ENCODE results near the gene CSAG1.
"Not testable (repeated sequence)": the region's sequence is repeated elsewhere in the genome, so short reads cannot be mapped to it uniquely, and the experiment has no call there.

CSAG1 gene, protein sequence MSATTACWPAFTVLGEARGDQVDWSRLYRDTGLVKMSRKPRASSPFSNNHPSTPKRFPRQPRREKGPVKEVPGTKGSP

GRCh38 chrX:152733261-152733975 is at the start of gene CSAG1, which contains the start of gene MAGEA12:
CSAG1 (minus strand) TSS chrX:152733721; CDS start chrX:152732460, 1,261 bp downstream.
MAGEA12 (plus strand) TSS chrX:152733757; CDS start chrX:152736162, 2,405 bp downstream.
- no peak for DNase-seq (ENCODE audit: low spot score)

DNA sequence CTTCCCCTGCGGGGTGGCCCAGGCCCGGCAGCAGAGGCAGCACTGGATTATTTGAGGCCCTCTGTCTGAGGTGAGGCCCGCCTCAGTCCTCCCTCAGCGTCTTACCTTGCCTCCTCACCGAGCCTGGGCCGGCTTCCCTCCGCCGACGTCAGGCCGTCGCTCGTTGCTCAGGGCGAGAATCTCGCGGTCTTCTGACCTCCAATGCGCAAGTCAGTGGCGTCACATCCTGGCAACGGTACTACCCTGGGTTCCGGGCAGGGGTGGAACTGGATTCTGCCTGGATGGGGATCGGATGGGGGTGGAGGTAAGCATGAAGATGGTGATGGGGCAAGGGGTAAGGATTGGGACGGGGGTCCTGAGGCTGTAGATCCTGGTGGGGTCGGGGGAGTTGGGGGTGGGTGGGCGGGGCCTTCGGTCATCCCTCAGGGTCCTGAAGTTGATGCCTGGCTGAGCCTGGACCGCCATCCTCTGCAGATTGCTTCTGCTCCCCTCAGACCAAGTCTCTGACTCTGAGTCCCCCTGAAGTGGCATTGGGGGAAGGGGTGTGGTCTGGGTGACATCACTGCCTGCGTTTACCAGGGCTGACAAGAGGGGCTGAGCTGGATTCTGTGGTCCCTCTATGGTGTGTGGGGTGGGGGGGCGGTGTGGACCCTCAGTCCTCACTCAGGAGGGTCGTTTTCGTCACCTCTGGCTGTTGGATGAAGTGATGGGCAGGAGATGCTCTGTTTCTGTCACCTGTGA is 36.2 kb upstream of the CSAG1 start, which contains the start of gene MAGEA6:
MAGEA6 (minus strand) TSS at position 141 of the 741 bp plus-strand sequence. CDS start 2,039 bp downstream, outside the sequence.
- not testable (repeated sequence) for DNase-seq (ENCODE audit: low spot score)

- not testable (repeated sequence) for DNase-seq (ENCODE audit: low spot score)
Measured at GRCh38 chrX:152766562-152766961, 33.0 kb upstream of the CSAG1 start.

DNA sequence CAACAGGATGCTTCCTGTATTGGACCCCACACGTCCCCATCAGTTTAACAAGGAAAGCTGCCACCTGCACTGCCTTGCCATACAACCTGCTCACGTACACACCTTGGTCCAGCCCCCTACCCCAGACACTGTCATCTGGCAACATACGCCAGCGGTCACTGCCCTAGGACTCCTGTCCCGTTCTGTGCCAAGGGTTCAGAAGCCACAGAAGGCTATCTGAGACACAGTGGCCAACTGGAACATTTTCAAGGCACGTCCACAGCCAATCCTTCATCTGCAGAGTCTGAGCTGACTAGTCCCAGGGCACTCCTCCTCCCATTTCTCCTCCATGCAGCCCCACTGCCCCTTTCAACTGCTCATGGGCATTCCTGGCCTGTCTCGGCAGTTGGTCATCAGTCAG is 28.1 kb upstream of the CSAG1 start:
- not testable (repeated sequence) for DNase-seq (ENCODE audit: low spot score)

DNA sequence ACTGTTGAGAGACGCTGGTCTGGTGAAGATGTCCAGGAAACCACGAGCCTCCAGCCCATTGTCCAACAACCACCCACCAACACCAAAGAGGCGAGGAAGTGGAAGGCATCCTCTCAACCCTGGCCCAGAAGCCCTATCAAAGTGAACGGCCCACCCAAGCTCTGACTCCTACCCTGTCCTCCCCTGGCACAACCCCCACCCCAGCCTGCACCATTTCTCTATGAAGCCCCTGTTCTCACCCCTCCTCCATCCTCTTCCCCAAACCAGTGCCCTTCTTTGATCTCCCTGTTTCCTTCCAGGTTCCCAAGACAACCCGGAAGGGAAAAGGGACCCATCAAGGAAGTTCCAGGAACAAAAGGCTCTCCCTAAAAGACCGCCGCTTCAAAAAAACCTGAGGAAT is 26.0 kb upstream of the CSAG1 start:
- not testable (repeated sequence) for DNase-seq (ENCODE audit: low spot score)

DNA sequence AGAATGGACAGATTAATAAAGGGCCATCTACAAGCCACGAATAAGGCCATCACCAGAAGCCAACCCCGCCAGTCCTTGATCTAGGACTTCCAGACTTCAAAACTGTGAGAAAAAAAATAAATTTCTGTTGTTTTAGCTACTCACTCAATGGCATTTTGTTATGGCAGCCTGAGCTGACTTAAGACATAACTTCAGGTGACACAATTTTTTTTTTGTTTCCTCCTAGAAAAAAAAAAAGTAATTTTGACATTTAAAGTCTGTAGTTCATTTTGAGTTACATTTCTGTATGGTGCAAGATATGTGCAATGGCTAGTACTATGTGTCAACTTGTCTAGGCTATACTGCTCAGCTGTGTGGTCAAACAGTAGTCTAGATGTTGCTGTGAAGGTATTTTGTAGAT is 25.4 kb upstream of the CSAG1 start, which contains the start of gene CSAG3:
CSAG3 (plus strand) TSS at position 301 of the 400 bp plus-strand sequence.
- not testable (repeated sequence) for DNase-seq (ENCODE audit: low spot score)

DNA sequence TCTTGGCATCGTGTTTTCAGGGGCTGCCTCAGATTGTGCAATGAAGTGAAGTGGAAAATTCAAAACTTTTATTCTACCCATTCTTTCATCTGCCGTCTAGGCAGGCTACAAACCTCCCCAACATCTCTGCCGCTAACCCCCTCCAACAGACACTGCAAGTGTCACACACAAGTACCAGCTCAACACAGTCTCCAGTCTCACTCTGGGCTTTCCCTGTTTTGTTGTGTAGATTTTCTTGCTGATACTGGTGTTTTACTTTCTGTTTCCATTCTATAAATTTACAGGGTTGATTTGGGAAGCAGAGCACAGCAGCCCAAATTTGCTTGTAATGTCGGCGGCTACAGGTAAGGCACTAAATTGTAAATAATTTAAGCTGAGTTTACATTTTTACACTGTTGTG is 21.4 kb upstream of the CSAG1 start:
- not testable (repeated sequence) for DNase-seq (ENCODE audit: low spot score)

DNA sequence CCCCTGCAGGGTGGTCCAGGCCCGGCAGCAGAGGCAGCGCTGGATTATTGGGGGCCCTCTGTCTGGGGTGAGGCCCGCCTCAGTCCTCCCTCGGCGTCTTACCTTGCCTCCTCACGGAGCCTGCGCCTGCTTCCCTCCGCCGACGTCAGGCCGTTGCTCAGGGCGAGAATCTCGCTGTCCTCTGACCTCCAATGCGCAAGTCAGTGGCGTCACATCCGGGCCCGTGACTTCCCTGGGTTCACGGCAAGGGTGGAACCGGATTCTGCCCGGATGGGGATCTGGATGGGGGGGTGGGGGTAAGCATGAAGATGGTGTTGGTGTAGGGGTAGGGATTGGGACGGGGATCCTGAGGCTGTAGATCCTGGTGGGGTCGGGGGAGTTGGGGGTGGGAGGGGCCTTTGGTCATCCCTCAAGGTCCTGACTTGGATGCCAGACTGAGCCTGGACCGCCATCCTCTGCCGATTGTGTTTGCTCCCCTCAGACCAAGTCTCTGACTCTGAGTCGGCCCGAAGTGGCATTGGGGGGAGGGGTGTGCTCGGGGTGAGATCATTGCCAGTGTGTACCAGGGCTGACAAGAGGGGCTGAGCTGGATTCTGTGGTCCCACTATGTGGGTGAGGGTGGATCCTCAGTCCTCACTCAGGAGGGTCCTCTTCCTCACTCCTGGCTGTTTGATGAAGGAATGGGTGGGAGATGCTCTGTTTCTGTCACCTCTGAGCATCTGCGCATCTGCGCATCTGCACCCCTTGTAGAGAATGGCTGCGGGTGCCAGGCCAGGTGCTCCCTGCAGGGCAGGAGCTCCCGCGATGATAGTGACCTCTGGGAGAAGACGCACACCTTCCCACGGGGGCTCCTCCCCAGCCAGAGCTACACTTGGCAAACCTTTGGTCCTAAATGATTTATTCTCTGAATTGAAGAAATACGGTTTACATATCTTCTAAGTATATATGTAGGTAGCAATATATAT is 20.4 kb upstream of the CSAG1 start, which contains the start of gene MAGEA2:
MAGEA2 (minus strand) TSS at position 157 of the 965 bp plus-strand sequence. CDS start 2,479 bp downstream, outside the sequence.
- DNase-seq (ENCODE audit: low spot score): not testable (repeated sequence)

GRCh38 chrX:152738560-152738959 is 5.0 kb upstream of the CSAG1 start:
- DNase-seq (ENCODE audit: low spot score): no peak

GRCh38 chrX:152736528-152736927 is 3.0 kb upstream of the CSAG1 start:
- not testable (repeated sequence) for DNase-seq (ENCODE audit: low spot score)

DNA sequence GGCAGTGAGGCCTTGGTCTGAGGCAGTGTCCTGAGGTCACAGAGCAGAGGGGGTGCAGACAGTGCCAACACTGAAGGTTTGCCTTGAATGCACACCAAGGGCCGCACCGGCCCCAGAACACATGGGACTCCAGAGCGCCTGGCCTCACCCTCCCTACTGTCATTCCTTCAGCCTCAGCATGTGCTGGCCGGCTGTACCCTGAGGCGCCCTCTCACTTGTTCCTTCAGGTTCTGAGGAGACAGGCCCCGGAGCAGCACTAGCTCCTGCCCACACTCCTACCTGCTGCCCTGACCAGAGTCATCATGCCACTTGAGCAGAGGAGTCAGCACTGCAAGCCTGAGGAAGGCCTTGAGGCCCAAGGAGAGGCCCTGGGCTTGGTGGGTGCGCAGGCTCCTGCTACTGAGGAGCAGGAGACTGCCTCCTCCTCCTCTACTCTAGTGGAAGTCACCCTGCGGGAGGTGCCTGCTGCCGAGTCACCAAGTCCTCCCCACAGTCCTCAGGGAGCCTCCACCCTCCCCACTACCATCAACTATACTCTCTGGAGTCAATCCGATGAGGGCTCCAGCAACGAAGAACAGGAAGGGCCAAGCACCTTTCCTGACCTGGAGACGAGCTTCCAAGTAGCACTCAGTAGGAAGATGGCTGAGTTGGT is 2.5 kb upstream of the CSAG1 start:
- DNase-seq (ENCODE audit: low spot score): no peak

DNA sequence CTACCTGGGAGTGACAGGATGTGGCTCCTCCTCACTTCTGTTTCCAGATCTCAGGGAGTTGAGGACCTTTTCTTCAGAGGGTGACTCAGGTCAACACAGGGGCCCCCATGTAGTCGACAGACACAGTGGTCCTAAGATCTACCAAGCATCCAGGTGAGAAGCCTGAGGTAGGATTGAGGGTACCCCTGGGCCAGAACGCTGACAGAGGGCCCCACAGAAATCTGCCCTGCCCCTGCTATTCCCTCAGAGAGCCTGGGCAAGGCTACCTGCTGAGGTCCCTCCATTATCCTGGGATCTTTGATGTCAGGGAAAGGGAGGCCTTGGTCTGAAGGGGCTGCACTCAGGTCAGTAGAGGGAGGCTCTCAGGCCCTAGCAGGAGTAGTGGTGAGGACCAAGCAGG is 1.6 kb upstream of the CSAG1 start:
- DNase-seq (ENCODE audit: low spot score): no peak

GRCh38 chrX:152734143-152734858 is 780 bp upstream of the CSAG1 start:
- not testable (repeated sequence) for DNase-seq (ENCODE audit: low spot score)

DNA sequence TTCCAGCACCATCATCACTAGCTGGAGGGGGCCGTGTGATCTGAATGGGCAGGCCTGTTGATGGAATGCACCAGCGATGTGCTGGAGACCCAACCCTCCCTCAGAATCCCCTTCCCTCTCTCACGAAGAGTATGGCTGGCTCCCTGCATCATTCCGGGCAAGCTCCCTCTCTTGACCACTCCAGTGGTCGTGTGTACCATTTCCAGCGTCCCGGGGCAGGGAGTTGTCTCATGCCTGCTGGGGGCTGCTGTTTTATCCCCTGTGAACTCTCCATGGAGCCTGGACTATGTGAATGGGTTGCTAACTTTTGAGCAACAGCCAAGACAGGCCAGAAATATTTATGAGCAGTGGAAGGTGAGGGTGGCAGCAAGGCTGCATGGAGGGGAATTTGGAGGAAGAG is 8.1 kb downstream of the CSAG1 start:
- no peak for DNase-seq (ENCODE audit: low spot score)

- DNase-seq (ENCODE audit: low spot score): not testable (repeated sequence)
Measured at GRCh38 chrX:152713815-152714787, 19.4 kb downstream of the CSAG1 start, which contains the start of gene MAGEA2B. MAGEA2B (plus strand) TSS chrX:152714628; CDS start chrX:152717107, 2,479 bp downstream.

DNA sequence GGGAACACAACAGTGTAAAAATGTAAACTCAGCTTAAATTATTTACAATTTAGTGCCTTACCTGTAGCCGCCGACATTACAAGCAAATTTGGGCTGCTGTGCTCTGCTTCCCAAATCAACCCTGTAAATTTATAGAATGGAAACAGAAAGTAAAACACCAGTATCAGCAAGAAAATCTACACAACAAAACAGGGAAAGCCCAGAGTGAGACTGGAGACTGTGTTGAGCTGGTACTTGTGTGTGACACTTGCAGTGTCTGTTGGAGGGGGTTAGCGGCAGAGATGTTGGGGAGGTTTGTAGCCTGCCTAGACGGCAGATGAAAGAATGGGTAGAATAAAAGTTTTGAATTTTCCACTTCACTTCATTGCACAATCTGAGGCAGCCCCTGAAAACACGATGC is 20.3 kb downstream of the CSAG1 start:
- not testable (repeated sequence) for DNase-seq (ENCODE audit: low spot score)

DNA sequence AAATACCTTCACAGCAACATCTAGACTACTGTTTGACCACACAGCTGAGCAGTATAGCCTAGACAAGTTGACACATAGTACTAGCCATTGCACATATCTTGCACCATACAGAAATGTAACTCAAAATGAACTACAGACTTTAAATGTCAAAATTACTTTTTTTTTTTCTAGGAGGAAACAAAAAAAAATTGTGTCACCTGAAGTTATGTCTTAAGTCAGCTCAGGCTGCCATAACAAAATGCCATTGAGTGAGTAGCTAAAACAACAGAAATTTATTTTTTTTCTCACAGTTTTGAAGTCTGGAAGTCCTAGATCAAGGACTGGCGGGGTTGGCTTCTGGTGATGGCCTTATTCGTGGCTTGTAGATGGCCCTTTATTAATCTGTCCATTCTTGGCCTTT is 24.3 kb downstream of the CSAG1 start, which contains the start of gene CSAG2:
CSAG2 (minus strand) TSS at position 101 of the 400 bp plus-strand sequence. CDS start 161 bp downstream, outside the sequence.
- DNase-seq (ENCODE audit: low spot score): not testable (repeated sequence)

- DNase-seq (ENCODE audit: low spot score): not testable (repeated sequence)
Measured at GRCh38 chrX:152706500-152706899, 27.0 kb downstream of the CSAG1 start.

DNA sequence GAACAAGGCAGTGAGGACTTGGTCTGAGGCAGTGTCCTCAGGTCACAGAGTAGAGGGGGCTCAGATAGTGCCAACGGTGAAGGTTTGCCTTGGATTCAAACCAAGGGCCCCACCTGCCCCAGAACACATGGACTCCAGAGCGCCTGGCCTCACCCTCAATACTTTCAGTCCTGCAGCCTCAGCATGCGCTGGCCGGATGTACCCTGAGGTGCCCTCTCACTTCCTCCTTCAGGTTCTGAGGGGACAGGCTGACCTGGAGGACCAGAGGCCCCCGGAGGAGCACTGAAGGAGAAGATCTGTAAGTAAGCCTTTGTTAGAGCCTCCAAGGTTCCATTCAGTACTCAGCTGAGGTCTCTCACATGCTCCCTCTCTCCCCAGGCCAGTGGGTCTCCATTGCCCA is 33.1 kb downstream of the CSAG1 start:
- DNase-seq (ENCODE audit: low spot score): not testable (repeated sequence)

Measured in AG08395 (cell line).